Cortex of kidney (tissue), 1 donor: ENCODE measurements around the gene CAMKMT.
"Not testable (repeated sequence)": the region's sequence is repeated elsewhere in the genome, so short reads cannot be mapped to it uniquely, and the experiment has no call there.

Source experiments
- DNase-seq: peaks from one replicate; lab custom pipeline; 2025; lab: John Stamatoyannopoulos, UW

CAMKMT gene

GRCh38 chr2:44550561-44550960 lies 188.8 kb downstream of the CAMKMT start:
- DNase-seq, result no peak

GRCh38 chr2:44551497-44551896 lies 189.8 kb downstream of the CAMKMT start:
- no peak for DNase-seq

- DNase-seq, result no peak
Measured at GRCh38 chr2:44553456-44553855, 191.7 kb downstream of the CAMKMT start.

GRCh38 chr2:44555700-44556099 lies 194.0 kb downstream of the CAMKMT start:
- no peak for DNase-seq

GRCh38 chr2:44559108-44559507 lies 197.4 kb downstream of the CAMKMT start:
- no peak for DNase-seq

GRCh38 chr2:44560352-44560751 lies 198.6 kb downstream of the CAMKMT start:
- DNase-seq, result no peak

GRCh38 chr2:44560941-44561340 lies 199.2 kb downstream of the CAMKMT start:
- no peak for DNase-seq

GRCh38 chr2:44562737-44563136 lies 201.0 kb downstream of the CAMKMT start:
- no peak for DNase-seq

- no peak for DNase-seq
Measured at GRCh38 chr2:44564752-44565151, 203.0 kb downstream of the CAMKMT start.

GRCh38 chr2:44566059-44566458 lies 204.3 kb downstream of the CAMKMT start:
- no peak for DNase-seq

- no peak for DNase-seq
Measured at GRCh38 chr2:44569491-44569890, 207.7 kb downstream of the CAMKMT start.

- DNase-seq, result no peak
Measured at GRCh38 chr2:44570271-44570670, 208.5 kb downstream of the CAMKMT start.

- no peak for DNase-seq
Measured at GRCh38 chr2:44570777-44571176, 209.0 kb downstream of the CAMKMT start.

GRCh38 chr2:44572196-44572900 lies 210.6 kb downstream of the CAMKMT start:
- DNase-seq, result no peak

GRCh38 chr2:44573996-44574395 lies 212.2 kb downstream of the CAMKMT start:
- DNase-seq, result no peak

- no peak for DNase-seq
Measured at GRCh38 chr2:44578471-44579093, 216.8 kb downstream of the CAMKMT start.

- DNase-seq, result no peak
Measured at GRCh38 chr2:44579115-44579836, 217.5 kb downstream of the CAMKMT start.

- no peak for DNase-seq
Measured at GRCh38 chr2:44579837-44580230, 218.1 kb downstream of the CAMKMT start.

- DNase-seq, result no peak
Measured at GRCh38 chr2:44580875-44581515, 219.2 kb downstream of the CAMKMT start.

GRCh38 chr2:44582363-44583008 lies 220.7 kb downstream of the CAMKMT start:
- DNase-seq, result no peak

GRCh38 chr2:44595615-44596014 lies 233.9 kb downstream of the CAMKMT start:
- not testable (repeated sequence) for DNase-seq
